HTR-8/SVneo (cell line): ENCODE data around the gene RASL11A.
A peak's percentile ranks its signal among the peaks of the same experiment; 100 is the strongest.
"Not testable (repeated sequence)": the region's sequence is repeated elsewhere in the genome, so short reads cannot be mapped to it uniquely, and the experiment has no call there.

Experiments
- DNase-seq: peaks from one replicate; pipeline ENCODE4 v3.0.0; 2011; ENCODE audit warnings: low spot score, mixed read lengths; ENCODE audit not compliant: insufficient read length
- FAIRE-seq: peaks from 2 replicates; lab custom pipeline; 2011; peaks lifted over from hg19 to GRCh38; lab: Jason Lieb, UNC

Gene RASL11A

GRCh38 chr13:27264648-27265047 lies 6.0 kb upstream of the RASL11A start:
- DNase-seq (no peak), FAIRE-seq (no peak)

GRCh38 chr13:27266917-27267316 lies 3.7 kb upstream of the RASL11A start:
- FAIRE-seq (no peak), DNase-seq (no peak)

- DNase-seq (no peak), FAIRE-seq (no peak)
Measured at GRCh38 chr13:27267596-27267995, 3.0 kb upstream of the RASL11A start.

- no peak for DNase-seq
- no peak for FAIRE-seq
Measured at GRCh38 chr13:27269114-27269665, 1.4 kb upstream of the RASL11A start.

GRCh38 chr13:27271570-27272096 lies 1.0 kb downstream of the RASL11A start:
- FAIRE-seq = no peak

GRCh38 chr13:27273658-27274425 lies 3.2 kb downstream of the RASL11A start:
- DNase-seq (no peak), FAIRE-seq (no peak)

More at GRCh38 chr13:27271570-27272096, 1.0 kb downstream of the RASL11A start:
- DNase-seq = no peak

- no peak for FAIRE-seq
- DNase-seq = no peak
Measured at GRCh38 chr13:27274631-27275030, 4.0 kb downstream of the RASL11A start.

GRCh38 chr13:27276188-27276587 lies 5.6 kb downstream of the RASL11A start:
- FAIRE-seq (no peak), DNase-seq (no peak)

GRCh38 chr13:27279506-27279905 lies 8.9 kb downstream of the RASL11A start:
- FAIRE-seq (no peak), DNase-seq (no peak)

- DNase-seq (no peak), FAIRE-seq (no peak)
Measured at GRCh38 chr13:27280009-27280656, 9.5 kb downstream of the RASL11A start.

- no peak for FAIRE-seq
- DNase-seq = no peak
Measured at GRCh38 chr13:27280841-27281240, 10.2 kb downstream of the RASL11A start.

GRCh38 chr13:27281420-27281819 lies 10.8 kb downstream of the RASL11A start:
- no peak for FAIRE-seq

GRCh38 chr13:27283906-27284493 lies 13.4 kb downstream of the RASL11A start:
- DNase-seq = peak; percentile 30
- FAIRE-seq = no peak

More at GRCh38 chr13:27281420-27281819, 10.8 kb downstream of the RASL11A start:
- DNase-seq = no peak

- DNase-seq (no peak), FAIRE-seq (no peak)
Measured at GRCh38 chr13:27288392-27288791, 17.8 kb downstream of the RASL11A start.

GRCh38 chr13:27289011-27289665 lies 18.5 kb downstream of the RASL11A start:
- FAIRE-seq (no peak), DNase-seq (no peak)

GRCh38 chr13:27290715-27291114 lies 20.1 kb downstream of the RASL11A start:
- DNase-seq (no peak), FAIRE-seq (no peak)

GRCh38 chr13:27291967-27292366 lies 21.3 kb downstream of the RASL11A start:
- not testable (repeated sequence) for DNase-seq, FAIRE-seq

- no peak for FAIRE-seq
- DNase-seq = no peak
Measured at GRCh38 chr13:27293076-27293691, 22.6 kb downstream of the RASL11A start.

GRCh38 chr13:27293873-27294515 lies 23.4 kb downstream of the RASL11A start:
- FAIRE-seq (no peak), DNase-seq (no peak)
